ENCODE measurements around the gene MCF2L2. TPM values are rescaled to one million over a fixed set of nuclear protein-coding genes. Genes with fewer than 3 reads are reported as not detected.

MCF2L2 gene
- total and polyA plus RNA-seq, 7 experiments from 2014 or later: 0.15 to 4.3 (median 0.47) TPM; not detected in 1

DNA sequence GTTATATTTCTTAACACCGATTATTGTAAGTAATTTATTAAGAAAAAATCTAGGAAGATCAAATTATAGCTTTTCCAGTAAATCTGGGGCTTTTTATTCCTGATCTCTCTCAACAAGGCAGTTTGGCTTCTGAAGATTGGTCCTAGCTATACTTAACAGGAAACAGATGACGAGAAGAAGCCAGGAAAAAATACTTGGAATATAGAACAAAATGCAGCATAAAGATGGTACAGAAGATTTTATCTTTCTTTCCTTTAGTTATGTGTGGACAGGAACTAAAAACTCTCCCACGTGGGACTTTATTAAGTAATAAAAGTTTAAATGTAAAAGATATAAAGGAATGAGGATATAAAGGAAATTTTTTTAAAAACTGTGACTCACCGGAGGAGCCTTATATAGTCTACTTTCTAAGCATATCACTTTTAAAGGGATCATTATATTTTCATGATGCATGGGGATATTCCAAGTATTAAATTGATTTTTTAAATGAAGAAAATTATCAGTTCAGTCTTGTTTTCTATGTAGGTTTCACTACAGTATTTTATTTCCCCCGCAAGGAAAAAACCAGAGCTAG lies 167.2 kb downstream of the MCF2L2 start:
- H3K36me3 ChIP-seq (ENCODE audit: control insufficient read depth in 2 of 3, insufficient read depth in 3 of 3, low read length in 3 of 3): no peaks in the 10 kb centered on the region
- no peaks in the 10 kb centered on the region for H3K27me3 ChIP-seq (ENCODE audit: control insufficient read depth in 2 of 2, insufficient read depth in 2 of 2, low read length in 2 of 2)
- intact Hi-C loops (cut with micrococcal nuclease): no loop called here
- H3K4me1 ChIP-seq (ENCODE audit: control insufficient read depth in 2 of 2, insufficient read depth in 2 of 2, low read length in 2 of 2): no peaks in the 10 kb centered on the region
- peaks cover 0 to 4% (median 0%) of the 10 kb centered on the region in 7 donors for H3K4me1 Mint-ChIP-seq
- peaks cover 0 to 47% (median 38%) of the 10 kb centered on the region in 5 donors for H3K27me3 Mint-ChIP-seq
- H3K27ac Mint-ChIP-seq: no peak overlapping the region
- no peak overlapping the region for H3K4me3 Mint-ChIP-seq
- no peak overlapping the region for H3K27ac ChIP-seq (ENCODE audit: low read depth, low read length)
- DNase-seq (no peak), ATAC-seq (no peak)
- POLR2A ChIA-PET: no interaction called here
- peaks cover 0 to 4% (median 0%) of the 10 kb centered on the region in 5 donors for H3K36me3 Mint-ChIP-seq
- no peak overlapping the region for H3K4me3 ChIP-seq (ENCODE audit: low read length)
- H3K9me3 Mint-ChIP-seq: no peaks in the 10 kb centered on the region
- H3K9me3 ChIP-seq (ENCODE audit: control insufficient read depth in 2 of 3, low read length in 3 of 3): no peaks in the 10 kb centered on the region
- CTCF ChIA-PET: no interaction called here

- H3K4me1 ChIP-seq (ENCODE audit: control insufficient read depth in 2 of 2, insufficient read depth in 2 of 2, low read length in 2 of 2): no peaks in the 10 kb centered on the region
- no peak overlapping the region for H3K27ac Mint-ChIP-seq
- peaks cover 0 to 4% (median 0%) of the 10 kb centered on the region in 5 donors for H3K36me3 Mint-ChIP-seq
- ChIA-PET POLR2A (no interaction called here), CTCF (interaction anchor here (0.5 kb wide), 1 partner anchor 76 kb away, joined by 3 read pairs; no protein-coding TSS in a partner anchor)
- no peak overlapping the region for H3K4me3 Mint-ChIP-seq
- DNase-seq (no peak), ATAC-seq (peak; percentile 82)
- intact Hi-C loops (cut with micrococcal nuclease): no loop called here
- H3K27ac ChIP-seq (ENCODE audit: low read depth, low read length): no peak overlapping the region
- no peaks in the 10 kb centered on the region for H3K9me3 Mint-ChIP-seq
- H3K27me3 Mint-ChIP-seq: peaks cover 5 to 53% (median 45%) of the 10 kb centered on the region in 5 donors
- H3K4me1 Mint-ChIP-seq: peaks cover 0 to 5% (median 0%) of the 10 kb centered on the region in 7 donors
- no peaks in the 10 kb centered on the region for H3K27me3 ChIP-seq (ENCODE audit: control insufficient read depth in 2 of 2, insufficient read depth in 2 of 2, low read length in 2 of 2)
- H3K9me3 ChIP-seq (ENCODE audit: control insufficient read depth in 2 of 3, low read length in 3 of 3): no peaks in the 10 kb centered on the region
- no peaks in the 10 kb centered on the region for H3K36me3 ChIP-seq (ENCODE audit: control insufficient read depth in 2 of 3, insufficient read depth in 3 of 3, low read length in 3 of 3)
- no peak overlapping the region for H3K4me3 ChIP-seq (ENCODE audit: low read length)
Measured at GRCh38 chr3:183260167-183260904, 168.1 kb downstream of the MCF2L2 start.

GRCh38 chr3:183259621-183260020 lies 168.8 kb downstream of the MCF2L2 start:
- ATAC-seq: peak; percentile 21
- no peaks in the 10 kb centered on the region for H3K36me3 ChIP-seq (ENCODE audit: control insufficient read depth in 2 of 3, insufficient read depth in 3 of 3, low read length in 3 of 3)
- peaks cover 0 to 5% of the 10 kb centered on the region in 2 donors for H3K27me3 ChIP-seq (ENCODE audit: control insufficient read depth in 2 of 2, insufficient read depth in 2 of 2, low read length in 2 of 2)
- H3K4me3 ChIP-seq (ENCODE audit: low read length): no peak overlapping the region
- no peaks in the 10 kb centered on the region for H3K4me1 ChIP-seq (ENCODE audit: control insufficient read depth in 2 of 2, insufficient read depth in 2 of 2, low read length in 2 of 2)
- intact Hi-C loops (cut with micrococcal nuclease): no loop called here
- DNase-seq: no peak
- Mint-ChIP-seq H3K4me3 (no peak overlapping the region), H3K27me3 (peaks cover 12 to 60% (median 52%) of the 10 kb centered on the region in 5 donors), H3K4me1 (peaks cover 0 to 11% (median 4%) of the 10 kb centered on the region in 7 donors), H3K27ac (no peak overlapping the region), H3K9me3 (peaks cover 0 to 4% (median 0%) of the 10 kb centered on the region in 11 donors), H3K36me3 (peaks cover 0 to 4% (median 4%) of the 10 kb centered on the region in 5 donors)
- POLR2A ChIA-PET: no interaction called here
- H3K9me3 ChIP-seq (ENCODE audit: control insufficient read depth in 2 of 3, low read length in 3 of 3): no peaks in the 10 kb centered on the region
- no peak overlapping the region for H3K27ac ChIP-seq (ENCODE audit: low read depth, low read length)
- CTCF ChIA-PET: interaction anchor here (0.5 kb wide), 1 partner anchor 75 kb away, joined by 3 read pairs; no protein-coding TSS in a partner anchor

DNA sequence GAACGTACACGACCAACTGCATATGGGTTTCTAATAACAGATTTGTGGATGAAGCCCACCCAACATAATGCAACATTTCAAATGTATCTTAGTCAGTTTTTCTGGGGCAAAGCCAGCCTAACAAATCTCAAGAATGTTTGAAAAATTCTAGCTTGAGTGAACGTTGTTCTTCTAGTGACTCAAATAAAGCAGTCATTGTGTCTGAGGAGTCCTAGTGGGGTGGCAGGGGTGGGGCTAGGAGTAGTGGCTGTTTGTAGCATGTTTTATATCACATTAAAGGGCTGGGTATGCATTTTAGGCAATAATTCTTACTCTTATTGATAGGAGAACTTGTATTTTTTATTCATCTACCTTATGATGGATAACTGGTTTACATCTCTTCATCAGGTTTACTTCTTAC lies 169.3 kb downstream of the MCF2L2 start:
- H3K36me3 ChIP-seq (ENCODE audit: control insufficient read depth in 2 of 3, insufficient read depth in 3 of 3, low read length in 3 of 3): no peaks in the 10 kb centered on the region
- no peak overlapping the region for H3K27ac Mint-ChIP-seq
- peaks cover 12 to 61% (median 52%) of the 10 kb centered on the region in 5 donors for H3K27me3 Mint-ChIP-seq
- ChIA-PET POLR2A (no interaction called here), CTCF (no interaction called here)
- no peak overlapping the region for H3K4me3 ChIP-seq (ENCODE audit: low read length)
- peaks cover 0 to 5% (median 0%) of the 10 kb centered on the region in 11 donors for H3K9me3 Mint-ChIP-seq
- no peaks in the 10 kb centered on the region for H3K9me3 ChIP-seq (ENCODE audit: control insufficient read depth in 2 of 3, low read length in 3 of 3)
- ATAC-seq (no peak), DNase-seq (no peak)
- intact Hi-C loops (cut with micrococcal nuclease): no loop called here
- H3K27ac ChIP-seq (ENCODE audit: low read depth, low read length): no peak overlapping the region
- peaks cover 0 to 5% of the 10 kb centered on the region in 2 donors for H3K27me3 ChIP-seq (ENCODE audit: control insufficient read depth in 2 of 2, insufficient read depth in 2 of 2, low read length in 2 of 2)
- no peaks in the 10 kb centered on the region for H3K4me1 ChIP-seq (ENCODE audit: control insufficient read depth in 2 of 2, insufficient read depth in 2 of 2, low read length in 2 of 2)
- no peak overlapping the region for H3K4me3 Mint-ChIP-seq
- H3K36me3 Mint-ChIP-seq: peaks cover 0 to 4% (median 4%) of the 10 kb centered on the region in 5 donors
- peaks cover 0 to 11% (median 5%) of the 10 kb centered on the region in 7 donors for H3K4me1 Mint-ChIP-seq

- Mint-ChIP-seq H3K9me3 (peaks cover 0 to 5% (median 0%) of the 10 kb centered on the region in 11 donors), H3K4me3 (peak overlapping the region; percentile 8 to 80 (median 74)), H3K27ac (peak overlapping the region in 1 of 9 donors; percentile 32), H3K27me3 (peaks cover 18 to 57% (median 56%) of the 10 kb centered on the region in 5 donors), H3K36me3 (peaks cover 0 to 4% (median 4%) of the 10 kb centered on the region in 5 donors), H3K4me1 (peaks cover 0 to 15% (median 12%) of the 10 kb centered on the region in 7 donors)
- DNase-seq (no peak), ATAC-seq (no peak)
- POLR2A ChIA-PET: no interaction called here
- CTCF ChIA-PET: no interaction called here
- Histone ChIP-seq H3K9me3 (ENCODE audit: control insufficient read depth in 2 of 3, low read length in 3 of 3) (no peaks in the 10 kb centered on the region), H3K27me3 (ENCODE audit: control insufficient read depth in 2 of 2, insufficient read depth in 2 of 2, low read length in 2 of 2) (peaks cover 0 to 5% of the 10 kb centered on the region in 2 donors), H3K4me1 (ENCODE audit: control insufficient read depth in 2 of 2, insufficient read depth in 2 of 2, low read length in 2 of 2) (peaks cover 0 to 3% of the 10 kb centered on the region in 2 donors), H3K36me3 (ENCODE audit: control insufficient read depth in 2 of 3, insufficient read depth in 3 of 3, low read length in 3 of 3) (no peaks in the 10 kb centered on the region), H3K4me3 (ENCODE audit: low read length) (no peak overlapping the region), H3K27ac (ENCODE audit: low read depth, low read length) (no peak overlapping the region)
- intact Hi-C loops (cut with micrococcal nuclease): no loop called here
Measured at GRCh38 chr3:183255348-183255730, 173.1 kb downstream of the MCF2L2 start.

DNA sequence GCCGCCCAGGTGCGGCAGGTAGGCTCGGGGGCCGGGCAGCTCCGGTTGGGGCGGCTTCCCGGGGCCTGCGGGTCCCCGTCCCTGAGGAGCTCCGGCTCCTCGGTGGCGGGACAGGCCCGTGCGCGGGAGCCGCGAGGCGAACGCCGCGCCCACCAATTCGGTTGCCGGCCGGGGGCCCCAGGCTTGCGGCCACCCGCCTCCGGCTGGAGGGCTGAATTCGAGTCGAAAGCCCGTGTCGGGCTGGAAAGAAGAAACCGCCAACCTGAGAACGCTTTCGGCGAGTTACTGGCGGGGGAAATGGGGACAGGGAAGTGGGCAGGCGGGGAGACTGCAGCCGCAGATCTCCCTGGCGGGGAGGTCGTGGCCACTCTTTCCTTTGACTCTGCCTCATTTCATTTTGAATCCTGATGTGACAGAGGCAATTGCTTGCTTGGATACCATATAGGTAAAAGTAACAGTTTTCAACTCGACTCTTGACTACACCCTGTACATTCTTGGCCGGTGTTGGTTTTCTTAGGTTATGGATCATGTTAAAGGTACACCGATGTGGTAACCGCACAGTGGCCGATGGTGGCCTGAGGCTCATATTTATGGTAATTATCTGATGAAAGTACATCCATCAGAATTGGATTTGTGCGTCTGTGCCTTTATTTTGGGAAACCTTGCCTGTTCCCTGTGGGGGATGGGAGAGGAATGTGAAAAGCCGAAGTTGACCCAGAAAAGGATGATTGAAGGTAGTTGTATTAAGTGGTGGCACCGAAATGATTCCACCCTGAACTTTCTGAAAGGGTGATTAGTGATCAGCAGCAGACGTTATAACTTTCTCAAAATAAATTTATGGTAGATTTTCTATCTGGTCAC lies 173.7 kb downstream of the MCF2L2 start:
- H3K27ac ChIP-seq (ENCODE audit: low read depth, low read length): no peak overlapping the region
- H3K4me3 ChIP-seq (ENCODE audit: low read length): no peak overlapping the region
- peak overlapping the region in 1 of 9 donors; percentile 32 for H3K27ac Mint-ChIP-seq

More for the DNA sequence above, 173.7 kb downstream of the MCF2L2 start:
- POLR2A ChIA-PET: no interaction called here
- Histone ChIP-seq H3K9me3 (ENCODE audit: control insufficient read depth in 2 of 3, low read length in 3 of 3) (no peaks in the 10 kb centered on the region), H3K27me3 (ENCODE audit: control insufficient read depth in 2 of 2, insufficient read depth in 2 of 2, low read length in 2 of 2) (peaks cover 0 to 5% of the 10 kb centered on the region in 2 donors), H3K36me3 (ENCODE audit: control insufficient read depth in 2 of 3, insufficient read depth in 3 of 3, low read length in 3 of 3) (no peaks in the 10 kb centered on the region), H3K4me1 (ENCODE audit: control insufficient read depth in 2 of 2, insufficient read depth in 2 of 2, low read length in 2 of 2) (peaks cover 0 to 3% of the 10 kb centered on the region in 2 donors)
- Mint-ChIP-seq H3K27me3 (peaks cover 18 to 58% (median 53%) of the 10 kb centered on the region in 5 donors), H3K4me1 (peaks cover 0 to 14% (median 12%) of the 10 kb centered on the region in 7 donors), H3K4me3 (peak overlapping the region; percentile 8 to 80 (median 74)), H3K36me3 (peaks cover 0 to 4% (median 4%) of the 10 kb centered on the region in 5 donors), H3K9me3 (peaks cover 0 to 5% (median 0%) of the 10 kb centered on the region in 11 donors)
- DNase-seq (peak in 4 of 9 donors; percentile 7 to 46 (median 20)), ATAC-seq (peak; percentile 28)
- CTCF ChIA-PET: no interaction called here
- intact Hi-C loops (cut with micrococcal nuclease): loop anchor here (5.0 kb wide), 2 partner anchors 33 to 72 kb away; no protein-coding TSS in a partner anchor
